Loucy (cell line): ENCODE data around the gene CLCA1.

ENCODE experiments used
- H2AFZ ChIP-seq: fragments of 200-600 bp; sonication (generic); 2 replicates; pipeline ENCODE4 v1.6.0; 2016; ENCODE audit warnings: antibody characterized with exemption, mild to moderate bottlenecking, low read length, moderate library complexity
- H3F3A ChIP-seq: fragments of 200-600 bp; 2 replicates; pipeline ENCODE4 v1.6.0; 2016; ENCODE audit warnings: antibody characterized with exemption, low read depth, mild to moderate bottlenecking
- H3K27me3 ChIP-seq: fragments of 200-600 bp; sonication (generic); 2 replicates; pipeline ENCODE4 v1.6.1; 2014; ENCODE audit warnings: low read length, mild to moderate bottlenecking; ENCODE audit not compliant: insufficient read depth, poor library complexity, severe bottlenecking
- H3K36me3 ChIP-seq: fragments of 200-600 bp; sonication (generic); 2 replicates; pipeline ENCODE4 v1.6.1; 2016; ENCODE audit warnings: low read length; ENCODE audit not compliant: insufficient read depth
- H3K4me1 ChIP-seq: fragments of 200-600 bp; sonication (generic); 2 replicates; pipeline ENCODE4 v1.5.1; 2014; ENCODE audit warnings: low read length, mild to moderate bottlenecking; ENCODE audit not compliant: insufficient read depth, poor library complexity, severe bottlenecking
- H3K4me2 ChIP-seq: fragments of 200-600 bp; sonication (generic); 2 replicates; pipeline ENCODE4 v1.6.0; 2014; ENCODE audit warnings: antibody characterized with exemption, low read length, low read depth, mild to moderate bottlenecking; ENCODE audit not compliant: poor library complexity, severe bottlenecking
- H3K4me3 ChIP-seq: fragments of 200-600 bp; sonication (generic); 2 replicates; pipeline ENCODE4 v1.5.1; 2014; ENCODE audit warnings: low read length, mild to moderate bottlenecking, mixed read lengths; ENCODE audit not compliant: poor library complexity, severe bottlenecking
- H3K79me2 ChIP-seq: fragments of 200-600 bp; sonication (generic); 2 replicates; pipeline ENCODE4 v1.6.1; 2014; ENCODE audit warnings: low read length; ENCODE audit not compliant: insufficient read depth
- H3K9ac ChIP-seq: fragments of 200-600 bp; sonication (generic); 2 replicates; pipeline ENCODE4 v1.6.0; 2014; ENCODE audit warnings: mild to moderate bottlenecking, low read depth, low read length, moderate library complexity; ENCODE audit not compliant: poor library complexity, severe bottlenecking
- H3K9me2 ChIP-seq: fragments of 200-600 bp; sonication (generic); replicated peaks from 2 replicates; pipeline ENCODE4 v1.6.1; 2016; ENCODE audit warnings: low read depth, low read length, mixed read lengths
- H3K9me3 ChIP-seq: fragments of 200-600 bp; sonication (generic); 2 replicates; pipeline ENCODE4 v1.6.1; 2014; ENCODE audit warnings: mild to moderate bottlenecking, antibody characterized with exemption, low read length, low read depth; ENCODE audit not compliant: insufficient read depth
- H4K20me1 ChIP-seq: fragments of 200-600 bp; sonication (generic); 2 replicates; pipeline ENCODE4 v1.6.0; 2014; ENCODE audit warnings: antibody characterized with exemption, low read length, mild to moderate bottlenecking; ENCODE audit not compliant: insufficient read depth, poor library complexity, severe bottlenecking
- EZH2phosphoT487 ChIP-seq: fragments of 200-600 bp; IDR thresholded peaks from 2 replicates; pipeline ENCODE4 v1.6.1; 2018; ENCODE audit warnings: antibody characterized with exemption, mild to moderate bottlenecking, moderate library complexity, borderline replicate concordance
- TF ChIP-seq, protein P1 (sequence below): fragments of 200-600 bp; sonication (generic); conservative IDR thresholded peaks from 2 replicates; pipeline ENCODE4 v1.5.1; 2014; ENCODE audit warnings: mild to moderate bottlenecking, antibody characterized with exemption, low read length

Gene CLCA1

DNA sequence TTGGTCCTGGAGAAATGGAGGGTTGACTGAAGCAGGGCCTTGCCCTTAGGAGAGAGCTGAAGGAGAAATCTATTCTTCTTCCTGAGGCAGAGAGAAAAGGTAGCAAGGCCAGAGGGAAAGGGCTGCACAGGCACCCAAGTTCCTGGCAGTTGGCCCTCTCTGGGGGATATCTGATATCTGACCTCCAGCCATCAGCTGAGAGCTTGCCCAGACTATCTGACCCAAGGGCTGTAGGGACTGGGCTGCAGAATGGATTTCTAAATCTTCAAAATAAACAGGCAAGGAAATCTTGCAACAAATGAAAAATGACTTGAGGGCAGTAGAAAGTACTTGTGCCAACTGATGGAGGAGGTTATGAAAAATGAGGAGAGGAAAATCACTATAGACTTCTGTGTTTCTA, 45.3 kb upstream of the CLCA1 start:
- Histone ChIP-seq H3K9me2 (no peaks in the 10 kb centered on the region), H3K27me3 (no peaks in the 10 kb centered on the region), H3K79me2 (no peaks in the 10 kb centered on the region), H3F3A (no peaks in the 10 kb centered on the region), H4K20me1 (no peaks in the 10 kb centered on the region), H3K9me3 (no peaks in the 10 kb centered on the region), H3K36me3 (no peaks in the 10 kb centered on the region), H3K9ac (no peak overlapping the region), H3K4me1 (no peaks in the 10 kb centered on the region), H3K4me2 (no peak overlapping the region), H2AFZ (no peak overlapping the region), H3K4me3 (no peak overlapping the region)
- TF ChIP-seq, protein P1, sequence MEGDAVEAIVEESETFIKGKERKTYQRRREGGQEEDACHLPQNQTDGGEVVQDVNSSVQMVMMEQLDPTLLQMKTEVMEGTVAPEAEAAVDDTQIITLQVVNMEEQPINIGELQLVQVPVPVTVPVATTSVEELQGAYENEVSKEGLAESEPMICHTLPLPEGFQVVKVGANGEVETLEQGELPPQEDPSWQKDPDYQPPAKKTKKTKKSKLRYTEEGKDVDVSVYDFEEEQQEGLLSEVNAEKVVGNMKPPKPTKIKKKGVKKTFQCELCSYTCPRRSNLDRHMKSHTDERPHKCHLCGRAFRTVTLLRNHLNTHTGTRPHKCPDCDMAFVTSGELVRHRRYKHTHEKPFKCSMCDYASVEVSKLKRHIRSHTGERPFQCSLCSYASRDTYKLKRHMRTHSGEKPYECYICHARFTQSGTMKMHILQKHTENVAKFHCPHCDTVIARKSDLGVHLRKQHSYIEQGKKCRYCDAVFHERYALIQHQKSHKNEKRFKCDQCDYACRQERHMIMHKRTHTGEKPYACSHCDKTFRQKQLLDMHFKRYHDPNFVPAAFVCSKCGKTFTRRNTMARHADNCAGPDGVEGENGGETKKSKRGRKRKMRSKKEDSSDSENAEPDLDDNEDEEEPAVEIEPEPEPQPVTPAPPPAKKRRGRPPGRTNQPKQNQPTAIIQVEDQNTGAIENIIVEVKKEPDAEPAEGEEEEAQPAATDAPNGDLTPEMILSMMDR, result no peak
- no peak for TF ChIP-seq EZH2phosphoT487

DNA sequence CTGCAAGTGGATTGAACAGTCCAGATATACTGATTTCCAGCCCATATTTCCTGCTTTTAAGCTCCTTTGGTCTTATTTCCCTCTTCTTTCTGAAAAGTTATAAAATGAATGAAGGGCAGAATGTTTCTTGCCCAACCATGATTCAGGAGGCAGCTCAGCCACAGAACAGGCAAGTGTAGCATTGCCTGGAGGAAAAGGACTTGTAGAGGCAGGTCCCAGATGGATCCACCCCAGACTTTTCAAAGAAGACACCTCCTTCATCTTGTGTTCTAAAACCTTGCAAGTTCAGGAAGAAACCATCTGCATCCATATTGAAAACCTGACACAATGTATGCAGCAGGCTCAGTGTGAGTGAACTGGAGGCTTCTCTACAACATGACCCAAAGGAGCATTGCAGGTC, 44.9 kb upstream of the CLCA1 start, which contains the start of gene CLCA2:
TSS of gene CLCA2 (plus strand) at position 299 of the 400 bp plus-strand sequence. CDS start at position 376, 77 bp downstream.
- Histone ChIP-seq H3K9ac (no peak within 1 kb of the TSS), H2AFZ (no peak within 1 kb of the TSS), H3K79me2 (no peaks in the 10 kb centered on the region), H3K9me3 (no peaks in the 10 kb centered on the region), H3K9me2 (no peaks in the 10 kb centered on the region), H3K27me3 (no peaks in the 10 kb centered on the region), H3F3A (no peaks in the 10 kb centered on the region), H3K36me3 (no peaks in the 10 kb centered on the region), H3K4me1 (no peaks in the 10 kb centered on the region), H3K4me3 (no peak within 1 kb of the TSS), H3K4me2 (no peak within 1 kb of the TSS), H4K20me1 (no peaks in the 10 kb centered on the region)
- TF ChIP-seq, protein P1, result no peak
- TF ChIP-seq EZH2phosphoT487, result no peak

DNA sequence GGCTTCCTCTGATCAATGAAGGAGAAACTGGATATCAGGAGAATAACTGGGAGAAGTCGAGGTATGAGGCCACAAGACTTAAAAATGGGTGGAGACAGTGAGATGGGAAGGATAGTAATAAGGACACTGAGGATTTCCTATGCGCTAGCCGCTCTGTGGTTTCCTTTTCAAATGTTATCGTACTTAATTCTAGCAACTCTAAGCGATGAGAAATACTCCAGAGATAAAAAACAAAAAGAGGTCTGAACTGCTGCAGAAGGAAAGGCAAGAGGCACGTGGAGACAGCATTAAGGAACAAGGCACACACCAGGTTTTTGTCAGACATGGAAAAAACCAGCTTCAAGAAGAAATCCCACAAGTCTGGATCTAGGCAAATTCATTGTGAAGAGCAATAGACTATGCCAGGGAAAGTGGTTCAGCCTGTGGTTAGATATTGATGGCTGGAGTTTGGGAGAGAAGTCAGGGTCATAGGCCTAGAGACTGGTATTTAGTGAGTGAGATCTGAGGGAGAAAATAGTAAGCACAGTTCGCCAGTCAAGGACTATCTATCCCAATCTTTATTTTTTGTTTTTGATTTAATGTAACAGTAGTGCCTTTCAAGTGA, 39.5 kb upstream of the CLCA1 start:
- H3K9me3 ChIP-seq, result no peaks in the 10 kb centered on the region
- H3K36me3 ChIP-seq, result no peaks in the 10 kb centered on the region
- no peaks in the 10 kb centered on the region for H3K27me3 ChIP-seq
- H3K9ac ChIP-seq, result no peak overlapping the region
- no peak overlapping the region for H3K4me2 ChIP-seq
- no peaks in the 10 kb centered on the region for H3F3A ChIP-seq
- H3K79me2 ChIP-seq, result no peaks in the 10 kb centered on the region
- no peak overlapping the region for H2AFZ ChIP-seq
- TF ChIP-seq, protein P1, result no peak
- no peak for TF ChIP-seq EZH2phosphoT487
- no peak overlapping the region for H3K4me3 ChIP-seq
- H3K4me1 ChIP-seq, result no peaks in the 10 kb centered on the region
- no peaks in the 10 kb centered on the region for H4K20me1 ChIP-seq
- H3K9me2 ChIP-seq, result no peaks in the 10 kb centered on the region
